Jurkat, Clone E6-1 (cell line): Measurements from ENCODE around the gene PDE6G.
"Not testable (repeated sequence)": the region's sequence is repeated elsewhere in the genome, so short reads cannot be mapped to it uniquely, and the experiment has no call there.

ENCODE experiments used
- DNase-seq: peaks from one replicate; pipeline ENCODE4 v3.0.0-alpha.2; 2011; ENCODE audit warnings: low read depth, low spot score
- H3K4me3 ChIP-seq: 2 replicates; pipeline ENCODE4 v1.5.1; 2011; ENCODE audit warnings: mild to moderate bottlenecking, low read length, control low read depth, moderate library complexity

PDE6G gene

DNA sequence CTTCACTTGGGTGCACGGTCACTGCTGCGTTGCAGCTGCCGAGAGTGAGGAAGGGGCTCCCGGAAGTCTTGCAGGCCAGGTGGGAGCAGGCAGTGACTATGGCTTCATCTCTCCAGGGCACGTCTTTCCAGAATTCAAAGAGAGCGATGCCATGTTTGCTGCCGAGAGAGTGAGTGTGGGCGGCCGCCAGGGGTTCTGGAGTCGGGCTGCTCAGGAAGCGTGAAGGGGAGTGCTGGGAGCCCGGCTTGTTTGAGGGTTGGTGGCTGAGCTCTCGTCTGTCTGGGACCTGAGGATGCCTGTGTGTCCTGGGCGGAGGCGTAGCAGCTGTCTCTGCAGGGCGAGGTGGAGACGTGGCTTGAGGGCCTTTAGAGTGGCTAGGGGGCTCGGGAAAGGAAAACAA lies 33.7 kb upstream of the PDE6G start:
- no peak overlapping the region for H3K4me3 ChIP-seq
- DNase-seq = no peak

DNA sequence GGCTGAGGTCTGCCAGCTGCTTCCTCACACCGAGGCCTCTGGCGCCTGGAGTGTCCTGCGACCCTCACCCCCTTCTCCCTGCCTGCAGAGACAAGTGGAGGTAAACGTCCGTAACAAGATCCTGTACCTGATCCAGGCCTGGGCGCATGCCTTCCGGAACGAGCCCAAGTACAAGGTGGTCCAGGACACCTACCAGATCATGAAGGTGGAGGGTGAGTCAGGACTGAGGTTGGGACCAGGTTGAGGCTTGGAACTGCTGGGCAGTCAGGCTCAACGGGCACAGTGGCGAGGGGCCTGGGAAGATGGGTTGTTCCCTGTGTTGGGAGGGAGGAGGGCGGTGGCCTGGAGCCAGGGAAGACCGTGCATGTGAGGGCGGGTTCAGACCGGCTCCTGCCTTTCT lies 32.3 kb upstream of the PDE6G start:
- H3K4me3 ChIP-seq = no peak overlapping the region
- no peak for DNase-seq

DNA sequence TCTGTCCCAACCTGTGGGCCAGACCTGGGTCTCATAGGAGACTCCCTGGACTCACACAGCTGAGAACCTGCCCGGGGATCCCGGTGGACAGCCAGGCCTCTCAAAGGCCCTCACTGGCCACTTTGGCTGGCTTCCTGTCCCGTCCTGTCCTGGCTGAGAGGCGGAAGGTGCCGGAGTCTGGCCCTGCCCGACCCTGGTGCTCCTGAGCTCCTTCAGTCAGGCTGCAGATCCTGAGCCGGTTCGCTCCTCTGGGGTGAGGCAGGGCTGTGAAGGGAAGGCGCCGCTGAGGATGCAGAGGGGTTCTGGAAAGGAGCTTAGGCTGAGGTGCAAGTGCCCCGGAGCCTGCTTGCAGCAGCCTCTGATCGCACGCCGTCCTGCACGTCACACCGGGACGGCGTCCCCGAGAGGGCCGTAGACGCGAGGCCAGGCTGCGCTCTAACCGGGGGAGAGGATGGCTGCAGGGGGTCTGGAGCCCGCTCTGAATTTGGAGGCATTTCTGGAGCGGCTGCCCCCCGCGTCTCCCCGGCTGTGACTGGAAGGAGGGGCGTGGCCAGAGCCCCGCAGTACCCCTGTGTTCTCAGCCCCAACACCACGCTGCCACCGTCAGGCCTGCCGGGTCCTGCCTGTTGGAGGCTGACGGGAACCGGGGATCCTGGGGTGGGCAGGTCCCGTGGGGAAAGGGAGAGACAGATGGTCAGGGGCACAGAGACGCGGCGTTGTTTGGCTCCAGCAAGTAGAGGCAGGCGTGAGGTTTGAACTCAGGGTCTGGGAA lies 31.6 kb upstream of the PDE6G start:
- H3K4me3 ChIP-seq = no peak overlapping the region
- DNase-seq = no peak

DNA sequence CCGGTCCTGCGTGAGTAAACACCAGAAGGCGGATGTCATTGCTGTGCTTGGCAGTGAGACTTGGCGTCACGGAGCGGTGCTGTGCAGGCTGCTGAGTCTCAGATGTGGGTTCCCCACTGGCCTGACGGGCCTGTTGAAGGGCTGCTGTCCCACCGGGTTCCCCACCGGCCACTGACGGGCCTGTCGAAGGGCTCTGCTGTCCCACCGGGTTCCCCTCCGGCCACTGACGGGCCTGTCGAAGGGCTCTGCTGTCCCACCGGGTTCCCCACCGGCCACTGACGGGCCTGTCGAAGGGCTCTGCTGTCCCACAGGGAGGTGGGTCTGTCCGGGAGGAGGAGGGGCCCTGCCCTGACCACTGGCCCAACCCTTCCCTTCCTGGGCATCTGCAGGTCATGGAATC lies 30.3 kb upstream of the PDE6G start:
- H3K4me3 ChIP-seq = no peak overlapping the region
- DNase-seq = no peak

DNA sequence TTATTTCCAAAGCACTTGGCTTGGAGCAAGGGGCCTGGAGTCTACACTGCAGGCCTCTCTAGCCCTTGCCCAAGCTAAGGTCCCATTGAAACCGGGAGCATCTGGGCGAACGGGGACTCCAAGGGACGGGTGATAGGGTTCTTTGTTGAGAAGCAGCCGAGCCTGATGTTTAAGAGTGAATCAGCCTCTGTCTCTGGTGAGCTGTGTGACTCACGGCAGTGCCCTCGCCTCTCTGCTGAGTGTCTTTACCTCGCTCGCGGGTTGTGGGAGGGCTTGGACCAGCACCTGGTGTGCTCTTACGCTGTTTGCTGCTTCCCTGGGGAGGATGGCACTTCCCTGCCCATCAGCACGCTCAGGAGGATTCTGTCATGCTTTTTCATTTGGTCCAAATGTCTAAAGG lies 28.8 kb upstream of the PDE6G start:
- DNase-seq = no peak
- H3K4me3 ChIP-seq = peak overlapping the region; percentile 94

DNA sequence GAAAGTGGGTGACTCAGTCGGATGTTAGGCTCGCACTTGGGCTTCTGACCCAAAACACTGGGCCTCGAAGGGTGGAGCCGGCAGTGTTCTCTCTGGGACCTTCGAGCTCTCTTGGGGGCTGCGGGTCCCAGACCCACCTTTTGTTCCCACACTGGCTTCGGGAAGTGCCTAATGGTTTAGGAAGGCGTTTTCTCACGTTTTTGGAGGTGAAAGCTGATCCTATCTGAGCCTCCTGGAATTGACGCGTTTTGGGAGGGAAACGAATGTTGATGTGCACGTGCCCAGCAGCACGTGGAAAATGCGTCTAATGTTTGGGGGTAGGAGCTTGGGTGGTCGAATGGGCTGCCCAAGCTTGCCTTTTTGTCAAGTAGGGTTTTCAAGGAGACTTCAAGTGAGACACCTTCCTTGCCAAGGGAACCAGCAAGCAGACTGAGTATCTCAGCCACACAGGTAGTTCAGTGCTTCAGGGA lies 28.1 kb upstream of the PDE6G start:
- DNase-seq = no peak
- H3K4me3 ChIP-seq = peak overlapping the region; percentile 94

DNA sequence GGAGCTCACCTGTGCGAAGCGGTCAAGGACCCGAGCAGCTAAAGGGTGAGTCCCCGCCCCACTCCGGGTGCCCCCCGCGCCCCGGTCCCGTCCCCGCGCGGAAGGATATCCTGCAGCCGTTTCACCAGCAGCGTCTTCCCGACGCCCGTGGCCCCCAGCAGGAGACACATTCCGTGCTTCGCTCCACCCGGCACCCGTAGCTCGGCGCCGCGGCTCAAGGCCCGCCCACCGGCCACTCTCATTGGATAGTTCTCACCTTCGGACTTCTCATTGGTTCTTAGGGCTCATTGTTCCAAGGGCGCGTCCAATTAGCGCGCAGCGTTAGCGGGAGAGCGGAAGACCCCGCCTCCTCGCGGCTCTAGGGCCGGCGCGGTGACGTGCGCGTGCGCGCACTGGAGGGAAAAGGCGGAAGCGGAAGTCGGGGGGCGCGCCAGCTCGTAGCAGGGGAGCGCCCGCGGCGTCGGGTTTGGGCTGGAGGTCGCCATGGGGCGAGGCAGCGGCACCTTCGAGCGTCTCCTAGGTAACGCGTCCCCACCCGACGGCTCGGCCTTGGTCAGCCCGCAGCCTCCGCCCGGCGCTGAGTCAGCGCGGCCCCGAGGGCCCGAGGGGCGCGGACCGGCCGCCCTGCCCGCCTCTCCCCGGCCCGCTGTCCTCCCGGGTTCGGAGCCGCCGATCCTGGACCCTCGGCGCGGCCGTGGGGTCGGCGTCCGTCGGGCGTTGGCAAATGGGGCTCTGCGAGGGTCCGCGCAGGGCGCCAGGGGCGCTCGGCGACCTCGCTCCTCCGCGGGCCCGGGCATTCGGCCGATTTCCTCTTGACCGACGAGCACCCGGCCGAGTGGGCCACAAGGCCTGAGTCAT lies 27.5 kb upstream of the PDE6G start, which contains the start of the genes ARL16 and HGS:
ARL16 (minus strand) TSS at position 214 of the 858 bp plus-strand sequence; CDS start at position 170, 44 bp downstream.
HGS (plus strand) TSS at position 428 of the 858 bp plus-strand sequence; CDS start at position 484, 56 bp downstream.
- peak within 1 kb of the TSS; percentile 94 for H3K4me3 ChIP-seq
- peak; percentile 98 for DNase-seq

DNA sequence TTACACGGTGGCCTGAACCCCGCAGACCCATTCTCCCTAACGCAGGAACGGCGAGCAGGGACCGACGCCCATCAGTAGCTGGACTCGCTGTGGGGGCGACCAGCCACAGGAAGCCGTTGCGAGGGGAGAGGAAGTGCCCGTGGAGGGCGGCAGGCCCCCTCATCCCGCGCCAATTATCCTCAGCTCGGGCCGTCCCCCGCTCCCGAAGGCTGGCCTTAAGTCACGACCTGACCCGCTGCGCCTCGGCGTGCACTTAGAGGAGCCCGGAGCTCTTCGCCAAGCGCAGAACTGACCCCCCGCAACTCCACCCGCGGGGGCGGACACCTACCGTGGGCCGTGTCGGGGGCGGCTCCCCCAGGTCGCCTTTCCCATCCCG lies 26.9 kb upstream of the PDE6G start:
- peak overlapping the region; percentile 91 for H3K4me3 ChIP-seq
- DNase-seq = no peak

DNA sequence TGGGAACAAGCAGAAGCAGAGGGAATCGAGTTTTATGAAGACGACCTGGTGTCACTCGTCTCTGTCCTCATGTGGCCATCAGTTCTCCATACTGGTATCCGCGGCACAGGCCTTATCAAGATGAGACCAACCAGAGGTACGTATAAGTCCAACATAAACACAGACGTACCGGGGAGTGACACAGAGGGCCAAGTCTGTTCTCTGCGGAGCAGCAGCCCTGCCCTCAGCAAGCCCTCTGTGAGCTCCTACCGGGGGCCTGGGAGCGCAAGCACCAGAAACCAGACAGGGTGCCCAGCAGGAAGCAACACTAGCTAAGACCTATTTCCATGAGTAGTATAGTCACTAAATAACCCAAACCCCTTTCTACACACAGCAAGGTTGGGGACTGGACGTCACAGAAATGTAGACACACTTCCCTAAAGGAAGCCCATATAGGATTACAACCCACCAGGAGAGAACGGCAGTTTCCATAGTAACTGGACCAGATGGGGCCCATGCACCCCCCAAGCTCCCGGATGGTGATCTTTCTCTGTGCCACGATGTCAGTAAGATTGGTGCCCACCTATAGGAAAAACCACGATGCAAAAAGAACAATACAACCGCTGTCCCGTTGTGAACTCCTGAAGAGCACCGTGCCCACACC lies 26.3 kb upstream of the PDE6G start:
- peak overlapping the region; percentile 91 for H3K4me3 ChIP-seq
- DNase-seq = no peak

DNA sequence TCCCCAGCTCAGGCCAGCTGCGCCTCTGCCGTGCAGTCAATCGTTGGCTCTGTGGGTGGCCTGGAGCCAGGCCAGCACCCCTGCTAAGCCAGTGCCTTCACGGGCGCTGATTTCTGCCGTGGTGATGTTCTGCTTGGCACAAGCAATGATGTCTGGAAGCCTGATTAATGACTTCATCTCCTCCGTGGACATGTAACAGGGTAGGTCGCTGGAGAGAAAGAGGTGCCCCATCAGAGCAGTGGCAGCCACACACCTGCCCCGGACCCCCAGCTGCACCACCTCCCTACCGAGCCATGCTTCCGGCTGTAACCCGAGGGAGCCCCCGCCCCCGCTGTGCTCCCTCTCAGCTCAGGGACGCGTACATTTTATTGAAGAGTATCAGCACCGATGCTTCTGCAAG lies 25.3 kb upstream of the PDE6G start:
- peak overlapping the region; percentile 9; the same call in 1 of the 2 replicates for H3K4me3 ChIP-seq
- no peak for DNase-seq

DNA sequence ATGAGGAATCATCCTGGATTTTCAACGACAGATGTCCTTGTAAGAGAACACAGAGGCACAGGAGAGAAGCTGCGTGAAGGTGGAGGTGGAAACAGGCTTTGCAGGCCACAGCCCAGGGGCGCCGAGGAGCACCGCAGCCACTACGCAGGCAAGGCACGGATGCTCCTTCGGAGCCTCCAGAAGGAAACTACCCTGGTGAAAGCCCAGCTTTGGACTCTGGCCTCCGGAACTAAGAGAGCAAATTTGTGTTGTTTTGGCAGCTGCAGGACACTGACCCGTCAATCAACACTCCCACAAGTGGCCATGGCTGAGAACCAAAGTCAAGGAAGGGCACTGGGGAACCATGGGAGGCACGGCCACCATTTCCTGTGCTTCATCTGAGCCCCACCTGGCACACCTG lies 23.8 kb upstream of the PDE6G start:
- DNase-seq = no peak
- no peak overlapping the region for H3K4me3 ChIP-seq

DNA sequence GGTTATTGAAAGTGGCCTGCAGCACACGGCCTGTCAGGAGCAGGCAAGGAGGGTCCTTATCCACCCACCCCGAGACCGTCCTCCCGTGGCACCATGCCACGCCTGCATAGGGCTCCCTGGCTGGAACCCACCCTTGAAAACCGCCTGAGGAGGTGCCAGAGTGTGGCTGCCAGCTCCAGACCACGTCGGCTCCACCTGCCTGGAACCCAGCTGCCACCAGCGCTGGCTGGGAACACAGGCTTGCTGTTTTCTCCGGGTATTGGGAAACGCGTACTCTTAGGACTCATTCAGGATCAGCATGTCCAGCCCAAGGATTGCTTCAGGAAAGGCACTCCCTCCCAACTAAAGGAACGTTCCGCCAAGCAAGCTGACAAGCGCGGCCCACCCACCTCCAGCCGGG lies 20.6 kb upstream of the PDE6G start:
- no peak overlapping the region for H3K4me3 ChIP-seq
- DNase-seq = no peak

DNA sequence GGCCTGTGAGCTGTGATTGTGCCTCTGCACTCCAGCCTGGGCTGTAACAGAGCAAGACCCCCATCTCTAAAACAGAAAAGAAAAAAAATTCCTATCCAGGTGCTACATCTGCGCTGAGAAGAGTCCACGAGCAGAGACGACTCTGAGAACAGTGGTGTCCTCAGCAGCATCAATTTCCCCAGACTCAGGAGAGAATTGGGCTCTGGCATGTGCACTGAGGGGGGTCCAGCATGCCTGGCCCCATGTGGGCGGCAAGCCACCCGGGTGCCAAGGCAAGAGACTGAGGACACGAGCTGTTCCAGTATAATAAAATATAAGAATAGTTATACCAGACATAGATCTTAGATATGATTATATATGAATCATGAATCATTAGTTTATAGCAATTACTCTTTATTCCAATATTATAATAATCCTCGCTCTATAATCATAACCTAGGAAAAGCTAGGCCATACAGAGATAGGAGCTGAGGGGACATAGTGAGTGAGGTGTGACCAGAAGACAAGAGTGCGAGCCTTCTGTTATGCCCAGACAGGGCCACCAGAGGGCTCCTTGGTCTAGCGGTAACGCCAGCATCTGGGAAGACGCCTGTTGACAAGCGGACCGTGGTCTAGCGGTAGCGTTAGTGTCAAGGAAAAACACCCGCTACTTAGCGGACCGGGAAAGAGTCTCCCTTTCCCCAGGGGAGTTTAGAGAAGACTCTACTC lies 19.3 kb upstream of the PDE6G start:
- not testable (repeated sequence) for H3K4me3 ChIP-seq, DNase-seq

DNA sequence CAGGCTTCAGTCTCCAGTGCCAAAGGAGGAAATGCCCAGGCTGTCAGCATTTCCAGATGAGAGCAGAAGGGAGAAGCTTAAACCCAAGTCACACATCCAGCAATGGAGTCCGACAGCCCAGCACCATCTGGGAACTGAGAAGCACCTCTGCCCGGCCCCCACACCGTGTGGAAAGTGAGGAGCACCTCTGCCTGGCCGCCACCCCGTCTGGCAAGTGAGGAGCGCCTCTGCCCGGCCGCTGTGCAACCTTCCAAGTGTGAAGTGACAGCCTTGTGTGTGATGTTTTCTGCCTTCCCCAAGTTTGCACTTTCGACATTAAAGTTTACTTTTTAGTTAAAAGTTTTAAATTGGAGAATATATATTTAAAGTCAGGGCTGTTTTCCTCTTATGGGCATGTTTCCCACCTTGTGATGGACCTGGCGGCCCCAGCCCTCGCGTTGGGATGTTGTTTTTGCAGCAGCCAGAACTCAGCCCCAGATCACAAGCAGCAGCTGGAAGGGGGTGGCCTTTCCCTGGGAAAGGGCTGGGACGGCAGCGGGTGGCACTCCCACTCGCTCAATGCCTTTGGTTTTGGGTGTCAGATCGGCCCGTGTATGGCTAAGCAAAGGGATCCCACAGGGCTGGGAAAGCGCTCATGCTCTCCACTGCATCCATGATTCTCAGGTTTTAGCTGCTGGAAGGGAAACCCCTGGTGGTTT lies 17.4 kb upstream of the PDE6G start:
- DNase-seq = no peak
- no peak overlapping the region for H3K4me3 ChIP-seq

DNA sequence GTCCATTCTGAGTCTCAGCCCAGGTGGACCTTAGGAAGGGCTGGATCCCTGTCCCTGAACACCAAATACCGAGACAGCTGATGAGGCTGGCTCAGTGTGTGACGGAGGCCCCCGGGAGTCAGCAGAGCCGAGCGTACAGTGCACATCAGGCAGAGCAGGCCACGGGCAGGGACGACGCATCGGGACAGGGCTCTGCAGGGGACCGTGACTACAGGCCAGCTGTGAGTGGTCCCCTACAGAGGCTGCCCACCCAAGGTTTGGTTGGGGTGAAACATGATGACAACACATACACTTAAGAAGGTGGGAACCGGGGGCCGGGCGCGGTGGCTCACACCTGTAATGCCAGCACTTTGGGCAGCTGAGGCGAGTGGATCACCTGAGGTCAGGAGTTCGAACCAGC lies 16.6 kb upstream of the PDE6G start:
- no peak overlapping the region for H3K4me3 ChIP-seq
- no peak for DNase-seq

DNA sequence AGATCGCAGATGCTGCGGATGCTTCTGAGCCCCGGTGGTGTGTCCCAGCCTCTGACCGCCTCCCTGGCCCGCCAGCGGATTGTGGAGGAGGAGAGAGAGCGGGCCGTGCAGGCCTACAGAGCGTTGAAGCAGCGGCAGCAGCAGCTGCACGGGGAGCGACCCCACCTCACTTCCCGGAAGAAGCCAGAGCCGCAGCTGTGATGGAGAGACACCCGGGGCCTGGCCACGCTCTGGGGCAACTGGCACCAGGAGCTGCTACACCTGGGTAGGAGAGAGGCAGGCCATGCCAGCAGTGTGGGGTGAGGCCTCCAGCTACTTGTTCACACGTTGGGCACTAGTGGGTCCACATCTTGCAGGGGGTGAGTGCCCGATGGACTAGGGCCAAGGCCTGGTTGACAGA lies 16.2 kb upstream of the PDE6G start:
- no peak overlapping the region for H3K4me3 ChIP-seq
- DNase-seq = no peak

DNA sequence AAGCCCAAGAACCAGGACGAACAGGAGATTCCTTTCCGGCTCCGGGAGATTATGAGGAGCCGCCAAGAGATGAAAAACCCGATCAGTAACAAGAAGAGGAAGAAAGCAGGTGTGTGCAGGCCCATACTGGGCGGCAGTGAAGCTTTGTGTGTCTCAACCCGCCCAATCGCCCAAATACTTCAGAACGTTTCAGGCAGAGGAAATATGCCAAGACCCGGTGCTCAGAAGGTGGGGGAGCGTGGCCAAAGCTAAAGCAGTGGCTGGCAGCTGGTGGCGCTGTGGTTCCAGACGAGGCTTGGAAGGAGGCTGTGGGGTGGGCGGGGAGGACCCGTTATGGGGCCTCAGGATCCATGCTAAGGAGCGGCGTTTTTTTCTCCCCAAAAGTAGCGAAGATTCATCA lies 11.4 kb upstream of the PDE6G start:
- H3K4me3 ChIP-seq = peak overlapping the region; percentile 28
- no peak for DNase-seq

DNA sequence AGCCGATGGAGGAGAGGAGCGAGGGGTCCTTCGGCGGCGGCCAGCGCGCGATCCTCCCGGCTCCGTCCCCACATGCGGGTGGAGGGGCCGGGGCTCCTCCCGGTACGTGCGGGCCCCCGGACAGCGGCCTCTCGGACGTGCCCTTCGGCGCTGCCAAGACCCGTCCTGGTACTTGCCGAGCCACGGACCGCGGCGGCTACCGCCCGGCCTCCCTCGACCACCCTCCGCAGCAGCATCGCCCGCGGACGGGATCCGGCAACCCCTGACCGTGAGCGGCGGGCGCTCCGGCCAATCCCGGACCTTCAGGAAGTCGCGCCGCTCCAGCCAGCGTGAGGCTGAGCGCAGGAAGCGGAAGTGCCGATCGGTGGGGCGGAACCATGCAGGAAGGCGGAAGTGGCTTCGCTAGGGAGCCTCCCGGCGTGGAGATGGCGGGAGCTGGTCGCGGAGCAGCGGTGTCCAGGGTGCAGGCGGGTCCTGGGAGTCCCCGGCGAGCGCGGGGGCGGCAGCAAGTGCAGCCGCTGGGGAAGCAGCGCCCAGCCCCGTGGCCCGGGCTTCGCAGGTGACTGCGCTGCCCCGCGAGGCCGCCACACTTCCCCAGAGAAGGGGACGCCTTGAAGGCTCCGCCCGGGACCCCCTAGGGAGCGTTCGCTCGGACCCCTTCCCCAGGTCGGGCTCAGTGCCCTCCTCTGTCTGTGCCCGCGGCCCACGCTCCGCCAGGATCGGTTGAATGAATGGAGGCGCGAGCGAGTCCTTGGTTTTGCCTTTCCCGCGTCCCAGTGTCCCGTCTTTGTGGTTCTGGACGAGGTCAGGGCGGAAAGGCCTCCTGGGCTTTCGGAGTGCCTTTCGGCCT lies 10.2 kb upstream of the PDE6G start, which contains the start of the genes CCDC137 and OXLD1:
CCDC137 (plus strand) TSS at position 396 of the 850 bp plus-strand sequence; CDS start at position 426, 30 bp downstream.
OXLD1 (minus strand) TSS at position 264 of the 850 bp plus-strand sequence; CDS start at position 236, 28 bp downstream.
- peak; percentile 91 for DNase-seq
- H3K4me3 ChIP-seq = peak within 1 kb of the TSS; percentile 97
